ENCODE measurements around the gene PMVK.

PMVK gene

DNA sequence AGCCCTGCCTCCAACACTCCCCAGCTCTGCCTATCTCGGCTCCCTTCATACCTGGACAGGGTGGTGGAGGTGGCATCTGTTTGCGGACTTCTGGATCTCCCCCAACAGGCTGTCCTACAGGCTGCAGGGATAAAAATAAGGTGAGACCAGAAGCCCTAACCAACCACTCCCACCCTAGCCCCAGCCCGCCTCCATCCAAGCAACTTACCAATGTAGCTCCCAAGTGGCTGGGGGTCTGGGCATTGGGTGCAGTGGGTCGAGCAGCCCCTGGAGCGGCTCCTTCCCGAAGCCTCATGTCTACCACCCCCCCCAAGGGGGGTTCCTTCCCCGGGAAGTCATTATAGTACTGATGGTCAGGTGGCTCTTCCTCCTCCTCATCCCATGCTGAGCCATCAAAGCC is 29.6 kb upstream of the PMVK start:
- DNase-seq = no peak

DNA sequence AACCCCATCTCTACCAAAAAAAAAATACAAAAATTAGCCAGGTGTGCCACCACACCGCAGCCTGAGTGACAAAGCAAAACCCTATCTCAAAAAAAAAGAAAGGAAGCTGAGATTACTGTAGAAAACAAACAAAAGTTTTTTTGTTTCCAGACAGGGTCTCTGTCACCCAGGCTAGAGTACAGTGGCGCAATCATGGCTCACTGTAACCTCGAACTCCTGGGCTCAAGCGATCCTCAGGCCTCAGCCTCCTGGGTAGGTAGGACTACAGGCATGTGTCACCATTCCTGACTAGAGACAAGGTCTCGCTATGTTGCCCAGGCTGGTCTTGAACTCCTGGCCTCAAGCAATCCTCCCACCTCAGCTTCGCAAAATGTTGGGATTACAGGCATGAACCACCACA is 27.8 kb upstream of the PMVK start:
- no peak for DNase-seq

GRCh38 chr1:154963643-154964042 is 27.1 kb upstream of the PMVK start:
- no peak for DNase-seq

DNA sequence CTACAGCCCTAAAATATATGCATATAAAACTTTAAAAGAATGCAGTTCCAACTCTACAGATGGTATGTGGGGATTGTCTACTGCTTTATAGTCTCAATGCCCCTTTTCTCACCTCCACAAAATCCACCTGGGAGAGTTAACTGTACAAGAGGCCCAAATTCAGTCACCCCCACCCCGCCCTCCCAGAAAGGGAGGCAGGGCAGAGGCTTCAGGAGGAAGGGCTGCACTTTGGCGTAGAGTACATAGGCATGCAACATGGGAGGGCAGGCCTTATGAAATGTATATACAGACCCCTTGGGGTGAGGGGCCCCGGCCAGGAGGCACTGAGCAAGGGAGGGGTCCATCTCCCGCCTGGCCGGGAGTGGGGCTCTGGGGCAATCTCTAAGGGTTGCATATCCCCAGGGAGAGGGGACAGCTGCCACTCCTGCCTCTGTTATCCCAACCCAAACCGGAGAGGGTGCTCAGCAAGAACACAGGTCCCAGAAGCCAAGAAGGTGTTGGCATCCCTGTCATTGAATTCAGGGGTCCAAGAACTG is 26.3 kb upstream of the PMVK start:
- no peak for DNase-seq

DNA sequence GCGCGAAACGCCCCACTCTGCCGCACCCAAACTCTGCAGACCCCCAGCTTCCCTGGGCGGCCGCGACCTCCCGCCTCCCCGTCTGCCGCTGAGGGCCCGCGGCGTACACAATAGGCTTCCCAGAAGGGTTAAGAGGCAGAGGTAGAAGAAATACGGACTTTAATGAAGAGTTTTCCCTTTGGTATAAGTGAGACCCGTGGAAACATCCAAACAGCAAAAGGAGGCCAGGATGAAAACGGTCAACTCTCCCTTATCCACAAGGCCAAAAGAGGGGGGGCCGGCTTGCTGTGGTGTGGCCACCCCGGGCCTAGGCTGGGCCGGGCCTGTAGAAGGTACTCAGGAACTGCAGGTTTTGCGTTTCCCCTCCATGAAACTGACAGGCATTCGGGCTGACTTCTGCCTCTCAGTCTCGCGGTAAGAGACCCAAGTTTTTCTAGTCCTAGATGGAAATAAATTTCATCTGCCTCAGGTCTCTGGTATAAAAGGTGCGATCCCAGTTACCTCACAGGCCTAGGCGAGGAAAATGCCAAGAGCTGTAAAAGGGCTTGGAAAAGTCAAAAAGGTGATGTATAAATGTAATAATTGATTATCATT is 25.7 kb upstream of the PMVK start:
- peak; percentile 46 for DNase-seq

DNA sequence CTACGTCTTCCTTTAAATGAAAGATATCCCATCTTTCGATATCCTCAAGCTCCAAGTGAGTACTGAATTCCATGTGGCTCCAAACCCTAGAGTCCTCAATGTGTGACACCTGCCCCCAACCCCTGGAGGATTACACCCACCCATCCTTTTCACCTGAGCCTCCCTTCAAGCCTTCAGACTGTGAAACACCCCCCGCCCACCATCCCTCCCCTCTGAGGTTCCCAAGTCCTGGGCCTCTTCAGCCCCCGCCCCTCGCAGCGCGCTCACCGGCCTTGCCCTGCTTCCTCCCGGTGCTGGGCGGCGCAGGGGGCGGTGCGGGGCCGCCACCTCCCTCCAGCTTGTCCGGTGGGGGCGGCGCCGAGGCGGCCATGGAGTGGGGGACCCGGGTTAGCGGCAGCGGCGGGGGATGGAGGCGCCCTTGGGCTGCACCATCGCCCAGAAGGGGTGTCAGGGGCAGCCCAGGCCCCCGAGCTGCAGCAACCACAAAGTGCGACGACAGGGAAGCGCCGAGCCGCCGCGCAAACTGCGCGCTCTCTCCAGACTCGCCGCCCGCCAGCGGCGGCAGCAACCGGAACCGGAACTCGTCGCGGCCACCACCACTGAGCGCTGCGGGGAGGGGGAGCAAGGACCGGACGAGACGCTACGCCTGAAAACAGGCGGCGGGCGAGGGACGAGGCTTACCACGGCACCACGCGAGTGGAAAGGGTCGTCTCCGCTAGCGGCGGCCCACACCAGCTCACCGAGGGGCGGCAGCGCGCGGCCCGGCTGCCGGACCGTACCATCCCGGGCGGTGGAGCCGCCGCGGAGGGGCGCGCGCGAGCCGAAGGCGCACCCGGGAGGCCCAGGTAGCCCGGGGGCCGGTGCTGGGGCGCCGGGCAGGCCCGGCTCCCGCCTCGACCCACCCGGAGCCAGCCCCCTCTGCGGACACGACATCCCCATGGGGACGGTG is 25.0 kb upstream of the PMVK start, which contains the start of gene PYGO2:
TSS of gene PYGO2 (minus strand) at position 576 of the 949 bp plus-strand sequence. CDS start at position 370, 206 bp downstream.
- peak; percentile 89 for DNase-seq

DNA sequence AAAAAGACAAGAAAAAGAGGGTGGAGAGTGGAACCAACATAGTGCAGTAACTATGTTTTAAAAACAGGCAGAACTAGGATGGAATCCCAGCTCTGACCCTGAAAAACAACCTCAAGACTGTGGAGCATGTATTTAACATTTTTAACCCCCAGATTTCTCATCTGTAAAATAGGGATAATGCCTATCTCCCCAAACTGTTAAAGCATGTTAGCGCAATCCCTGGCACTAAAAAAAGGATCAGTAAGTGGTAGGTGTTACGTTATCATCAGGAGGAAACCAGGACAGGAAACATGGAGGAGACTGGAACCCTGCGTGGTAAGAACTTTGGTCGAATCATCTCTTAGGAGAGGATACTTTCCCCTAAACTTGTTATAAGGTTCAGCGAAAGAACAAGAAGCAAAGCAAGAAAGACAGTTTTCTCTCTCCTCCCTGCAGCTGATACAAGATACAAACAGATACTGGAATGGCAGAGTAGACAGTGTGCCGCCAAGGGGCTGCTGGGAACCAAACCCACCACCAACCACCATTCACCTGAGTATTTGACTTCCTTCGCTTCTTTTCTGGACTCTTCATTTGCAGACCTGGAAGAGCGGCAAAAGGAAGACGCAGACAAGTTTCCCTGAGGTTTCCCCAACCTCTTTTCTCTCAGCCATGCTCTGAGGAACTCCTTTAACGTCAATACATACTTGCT is 24.1 kb upstream of the PMVK start:
- no peak for DNase-seq

- DNase-seq = no peak
Measured at GRCh38 chr1:154959426-154959780, 22.9 kb upstream of the PMVK start.

DNA sequence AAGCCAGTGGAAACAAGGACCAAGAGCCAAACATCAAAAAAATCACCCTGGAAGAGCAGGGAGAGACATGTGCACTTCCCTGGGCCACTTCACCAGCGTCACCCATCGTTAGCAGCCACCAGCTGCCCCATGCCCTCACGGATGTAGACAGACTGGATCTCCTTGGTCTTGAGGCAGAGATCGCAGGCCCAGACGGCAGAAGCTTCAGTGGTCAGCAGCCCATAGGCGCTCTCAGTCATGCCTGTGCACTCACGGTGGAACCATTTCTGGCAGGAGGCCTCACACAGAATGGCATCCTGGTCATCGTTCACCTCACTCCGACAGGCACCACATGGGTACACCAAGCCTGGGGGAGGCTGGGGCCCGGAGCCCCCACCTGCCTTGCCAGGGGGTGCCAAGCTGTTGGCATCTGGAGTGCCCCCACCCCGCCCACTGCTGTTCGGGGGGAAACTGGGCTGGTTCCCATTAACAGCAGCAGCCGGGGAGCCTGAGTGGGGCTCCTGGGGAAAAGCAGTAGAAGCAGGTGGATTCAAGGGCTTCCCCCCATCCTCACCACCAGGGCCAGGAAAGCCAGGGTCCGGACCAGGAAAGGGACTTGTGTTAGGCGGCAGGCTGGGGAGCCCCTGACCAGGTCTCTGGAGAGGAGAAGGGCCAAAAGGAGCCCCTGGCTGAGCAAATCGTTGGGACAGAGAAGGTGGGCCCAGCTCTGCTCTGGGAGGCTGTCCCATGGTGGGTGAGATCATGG is 22.3 kb upstream of the PMVK start:
- DNase-seq = no peak

- no peak for DNase-seq
Measured at GRCh38 chr1:154958036-154958435, 21.5 kb upstream of the PMVK start.

DNA sequence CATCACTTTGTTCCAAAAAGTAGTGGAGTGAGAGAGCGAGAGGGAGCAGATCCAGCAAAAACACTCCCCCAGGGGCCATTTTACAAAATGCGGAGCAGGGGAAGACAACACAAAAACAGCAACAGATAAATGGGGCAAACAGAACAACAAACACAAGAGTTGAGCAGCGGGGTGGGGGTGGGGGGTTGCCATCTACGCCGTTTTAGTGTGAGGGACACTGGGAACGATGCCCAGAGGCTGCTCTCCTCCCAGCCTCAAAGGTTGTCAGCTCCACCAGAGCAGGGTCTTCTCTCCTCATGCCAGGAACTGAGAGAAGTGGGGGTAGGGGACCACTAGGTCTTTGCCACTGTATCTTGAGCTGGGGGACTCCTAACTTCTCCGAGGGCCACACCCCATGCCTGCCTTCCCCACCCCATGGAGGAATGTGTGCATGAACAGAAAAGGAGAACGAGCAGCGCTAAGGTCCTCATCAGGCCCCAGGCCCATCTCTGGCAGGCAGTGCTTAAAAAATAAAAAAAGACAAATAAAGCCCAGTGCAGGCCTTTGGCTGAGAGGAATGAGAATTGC is 20.7 kb upstream of the PMVK start:
- DNase-seq = peak; percentile 29

DNA sequence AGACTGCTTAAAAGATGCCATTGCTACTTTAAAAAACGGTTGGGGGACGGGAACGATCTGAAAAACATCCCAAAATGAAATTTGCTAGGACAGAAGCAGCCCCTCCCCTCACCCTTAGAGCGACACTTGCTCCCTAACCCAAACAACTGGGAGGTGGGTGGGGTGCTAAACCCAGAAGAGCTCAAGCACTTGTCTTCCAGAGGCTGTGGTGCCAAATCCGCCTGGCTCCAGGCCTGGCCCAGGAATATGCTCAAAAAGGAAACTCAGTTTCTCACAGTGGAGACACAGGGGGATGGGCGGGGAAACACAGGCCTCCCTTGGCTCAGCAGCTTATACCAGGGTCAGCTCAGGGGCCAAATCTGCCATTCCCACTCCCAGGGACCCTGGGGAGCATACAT is 20.0 kb upstream of the PMVK start:
- peak; percentile 76 for DNase-seq

DNA sequence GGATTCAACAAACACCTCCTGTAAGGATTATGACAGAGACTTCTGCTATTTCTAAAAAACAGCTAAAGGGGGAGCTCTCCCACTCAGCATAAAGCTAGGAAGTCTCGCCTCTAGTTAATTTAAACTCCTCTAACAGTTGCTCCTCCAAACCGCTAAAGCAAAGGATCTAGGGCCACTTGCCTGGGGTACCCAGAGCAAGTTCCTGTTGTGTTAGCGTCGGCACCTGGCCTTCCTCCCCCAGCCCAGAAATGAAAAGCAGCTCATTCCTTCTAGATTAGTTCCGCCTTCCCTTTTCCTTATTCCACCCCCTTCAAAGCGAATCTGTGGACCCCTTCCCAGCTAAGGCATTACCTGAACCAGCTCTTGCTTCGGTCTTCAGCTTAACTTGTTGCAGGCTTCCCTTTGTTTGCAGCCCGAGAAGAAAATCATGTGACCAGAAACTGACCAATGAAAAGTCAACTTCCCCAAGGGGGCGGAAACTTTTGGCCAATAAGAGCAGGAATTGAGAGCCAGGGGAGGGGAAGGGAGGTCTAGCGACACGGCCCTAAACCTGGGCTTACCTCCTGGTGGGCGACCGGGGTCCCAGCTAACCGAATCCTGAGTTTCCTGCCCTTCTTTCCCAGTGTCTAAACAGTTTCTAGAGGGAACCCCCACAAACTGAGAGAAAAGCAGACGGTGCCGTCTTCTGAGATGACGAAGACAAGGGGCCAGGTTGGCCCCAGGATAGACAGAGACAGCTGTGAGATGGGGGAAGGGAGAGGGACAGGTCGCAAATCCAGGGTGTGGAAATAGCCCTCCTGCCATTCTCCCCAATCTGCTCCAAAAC is 19.4 kb upstream of the PMVK start, which contains the start of gene PBXIP1:
TSS of gene PBXIP1 (minus strand) at position 382 of the 826 bp plus-strand sequence. CDS start 2,378 bp downstream, outside the sequence.
- DNase-seq = peak; percentile 94

DNA sequence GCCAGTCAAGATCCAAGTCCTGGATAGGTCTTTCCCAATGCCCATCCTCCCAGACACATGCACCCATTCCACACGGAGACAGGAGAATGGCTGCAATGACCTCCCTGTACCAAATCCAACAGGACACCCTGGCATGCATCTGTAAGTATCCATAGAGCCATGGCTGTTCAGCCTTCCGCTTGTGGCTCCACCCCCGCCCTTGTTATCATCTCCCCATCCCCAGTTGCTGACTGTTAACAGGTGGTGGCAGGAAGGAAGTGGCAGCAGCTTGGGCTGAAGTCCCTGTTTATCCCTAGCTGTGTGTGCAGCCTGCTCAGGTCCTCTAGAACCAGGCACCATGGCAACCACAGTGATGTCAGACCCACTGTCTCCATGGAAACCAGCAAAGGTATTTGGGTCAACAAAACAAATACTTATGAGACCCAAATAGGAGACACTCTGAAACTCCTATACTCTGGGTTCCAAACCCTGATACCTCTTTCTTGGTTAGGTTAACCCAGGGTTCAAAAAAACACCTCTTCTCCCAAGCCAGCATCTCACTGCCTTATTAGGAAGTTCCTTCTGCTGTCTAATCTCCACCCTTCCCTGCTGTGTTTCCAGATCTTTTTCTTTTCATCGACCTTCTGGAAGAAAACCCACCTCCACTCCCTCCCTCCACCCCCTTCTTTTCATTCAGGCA is 18.7 kb upstream of the PMVK start:
- peak; percentile 71 for DNase-seq

- DNase-seq = no peak
Measured at GRCh38 chr1:154954541-154954940, 18.0 kb upstream of the PMVK start.

- DNase-seq = no peak
Measured at GRCh38 chr1:154953611-154954038, 17.1 kb upstream of the PMVK start.

DNA sequence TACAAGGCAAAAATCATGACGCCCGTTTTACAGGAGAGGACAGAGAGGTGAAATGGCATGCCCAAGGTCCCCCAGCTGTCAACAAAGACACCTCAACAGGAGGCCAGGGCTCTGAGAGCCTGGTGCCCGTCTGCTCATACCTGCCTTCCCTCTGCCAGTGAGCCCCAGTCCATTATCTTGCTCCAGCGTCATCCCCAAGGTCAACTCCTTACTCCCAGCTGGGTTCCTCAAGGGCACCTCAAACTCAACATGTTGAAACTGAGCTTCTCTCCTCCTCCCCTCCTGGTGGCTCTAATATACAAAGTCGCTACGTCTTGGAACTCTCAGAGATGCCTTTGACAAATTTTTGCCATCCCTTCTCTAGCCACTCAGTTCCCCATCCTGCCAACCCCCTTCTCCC is 16.1 kb upstream of the PMVK start:
- no peak for DNase-seq

- no peak for DNase-seq
Measured at GRCh38 chr1:154951901-154952657, 15.6 kb upstream of the PMVK start.

GRCh38 chr1:154948079-154948478 is 11.6 kb upstream of the PMVK start:
- DNase-seq = no peak
